Keratinocyte (primary cell): ENCODE data around the gene USH2A. TPM values are rescaled to one million over a fixed set of nuclear protein-coding genes. Genes with fewer than 3 reads are reported as not detected.

Experiments
- DNase-seq: peaks from one replicate; pipeline ENCODE4 v3.0.0-alpha.2; 2011; ENCODE audit warnings: low read depth, missing footprints, low spot score
- FAIRE-seq: peaks from 2 replicates; lab custom pipeline; 2011; peaks lifted over from hg19 to GRCh38; lab: Jason Lieb, UNC
- H2AFZ ChIP-seq: 2 replicates; pipeline ENCODE4 v1.6.0; 2012; ENCODE audit warnings: low read length, control low read depth, inconsistent platforms; ENCODE audit not compliant: control insufficient read depth
- H3K27ac ChIP-seq: 2 replicates; pipeline ENCODE4 v1.5.1; 2011; ENCODE audit warnings: low read length; ENCODE audit not compliant: control insufficient read depth, insufficient read depth
- H3K27me3 ChIP-seq: 3 replicates; pipeline ENCODE4 v1.6.0; 2011; ENCODE audit warnings: low read length; ENCODE audit not compliant: control insufficient read depth, insufficient read depth; ENCODE audit errors: extremely low read depth
- H3K36me3 ChIP-seq, 2 experiments: 2 replicates in 1 of 2; 3 replicates in 1 of 2; pipeline ENCODE4 v1.5.1; 2011; ENCODE audit warnings: low read length in 2 of 2, mild to moderate bottlenecking in 1 of 2; ENCODE audit not compliant: control insufficient read depth in 2 of 2, insufficient read depth in 2 of 2; ENCODE audit errors: extremely low read depth in 1 of 2
- H3K4me1 ChIP-seq: 3 replicates; pipeline ENCODE4 v1.5.1; 2011; ENCODE audit warnings: low read length; ENCODE audit not compliant: control insufficient read depth, insufficient read depth; ENCODE audit errors: extremely low read depth
- H3K4me2 ChIP-seq: 3 replicates; pipeline ENCODE4 v1.6.0; 2011; ENCODE audit warnings: low read depth, low read length; ENCODE audit not compliant: control insufficient read depth, insufficient read depth; ENCODE audit errors: extremely low read depth
- H3K4me3 ChIP-seq, 3 experiments: fragments of 200-600 bp in 1 of 3; sonication (generic) in 1 of 3; 2 replicates in 2 of 3; 3 replicates in 1 of 3; pipeline ENCODE4 v1.5.1; 2011 to 2016; ENCODE audit warnings: low read length in 3 of 3, mild to moderate bottlenecking in 3 of 3, control low read depth in 2 of 3, inconsistent platforms in 1 of 3, low read depth in 1 of 3, mixed read lengths in 1 of 3, mixed run types in 1 of 3, moderate library complexity in 1 of 3; ENCODE audit not compliant: control insufficient read depth in 2 of 3, insufficient read depth in 2 of 3; ENCODE audit errors: extremely low read depth in 1 of 3
- H3K79me2 ChIP-seq: 2 replicates; pipeline ENCODE4 v1.6.0; 2012; ENCODE audit warnings: low read length; ENCODE audit not compliant: control insufficient read depth, insufficient read depth
- H3K9ac ChIP-seq: 3 replicates; pipeline ENCODE4 v1.6.0; 2011; ENCODE audit warnings: low read length; ENCODE audit not compliant: control insufficient read depth, insufficient read depth; ENCODE audit errors: extremely low read depth
- H3K9me1 ChIP-seq: 3 replicates; pipeline ENCODE4 v1.6.0; 2011; ENCODE audit warnings: low read length; ENCODE audit not compliant: control insufficient read depth, insufficient read depth; ENCODE audit errors: extremely low read depth
- H3K9me3 ChIP-seq: 2 replicates; pipeline ENCODE4 v1.5.1; 2012; ENCODE audit warnings: low read depth, low read length; ENCODE audit not compliant: control insufficient read depth
- H4K20me1 ChIP-seq: 3 replicates; pipeline ENCODE4 v1.6.0; 2011; ENCODE audit warnings: low read length; ENCODE audit not compliant: control insufficient read depth, insufficient read depth; ENCODE audit errors: extremely low read depth
- EZH2 ChIP-seq: IDR thresholded peaks from one replicate; pipeline ENCODE4 v1.6.1; 2012; ENCODE audit warnings: inconsistent platforms, mild to moderate bottlenecking, low read length, moderate library complexity
- dilution Hi-C: fragments of 300-500 bp; cut with MboI; formaldehyde crosslinking; loops from one replicate; pipeline ENCODE4 v1.7.0; 2020; ENCODE audit warnings: low sequenced_read_pairs; ENCODE audit not compliant: extremely low pct_ligation_motif_present
- polyA plus RNA-seq, 5 experiments: library from polyadenylated mRNA; depleted of rRNA in 3 of 5; stranded (reverse) in 3 of 5; stranded (forward) in 1 of 5; unstranded in 1 of 5; fragments of >200 nt; gene quantifications; 1 replicate in 1 of 5; 2 replicates in 3 of 5; 3 replicates in 1 of 5; pipeline versions ENCODE4 v1.2.1 to v1.2.3, GENCODE V29; 2011 to 2012; ENCODE audit warnings: missing spikeins in 2 of 5, low read depth in 1 of 5, low replicate concordance in 1 of 5
- TF ChIP-seq, protein P1 (sequence below), 3 experiments: IDR thresholded peaks in 1 of 3; conservative IDR thresholded peaks in 1 of 3; optimal IDR thresholded peaks in 1 of 3; 2 replicates in 2 of 3; 3 replicates in 1 of 3; pipeline versions ENCODE3 to v1.5.1; 2011; ENCODE audit warnings: low read length in 3 of 3, mild to moderate bottlenecking in 3 of 3, moderate library complexity in 2 of 3, control low read depth in 1 of 3, inconsistent platforms in 1 of 3; ENCODE audit not compliant: insufficient read depth in 2 of 3; ENCODE audit errors: extremely low read depth in 1 of 3

Gene USH2A
- polyA plus RNA-seq, 1 donor (not counting 4 experiments of a cell fraction or from before 2014, with no cell fraction given) = not detected

DNA sequence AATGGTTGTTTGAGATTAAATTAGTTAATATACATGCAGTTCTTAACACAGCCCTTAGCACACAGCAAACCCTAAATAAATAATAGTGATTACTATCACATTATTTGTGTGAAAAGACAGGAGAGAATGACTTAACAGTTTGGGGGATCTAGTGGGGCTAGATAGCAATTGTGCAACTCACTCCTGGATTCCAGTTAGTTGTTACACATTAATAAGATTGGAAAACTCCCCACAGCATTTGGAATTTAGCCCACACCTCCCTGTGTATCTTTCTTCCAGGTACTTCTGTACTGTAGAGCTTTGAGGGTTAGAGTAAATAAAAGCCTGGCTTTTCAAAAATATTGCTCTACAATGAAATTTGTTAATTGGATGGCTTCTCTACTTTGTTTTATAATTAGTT is 763.0 kb downstream of the USH2A start:
- no peaks in the 10 kb centered on the region for H3K36me3 ChIP-seq
- no peaks in the 10 kb centered on the region for H3K9me3 ChIP-seq
- H3K79me2 ChIP-seq = no peaks in the 10 kb centered on the region
- no peak overlapping the region for H2AFZ ChIP-seq
- H3K4me1 ChIP-seq = no peaks in the 10 kb centered on the region
- no peak overlapping the region for H3K4me2 ChIP-seq
- no peaks in the 10 kb centered on the region for H3K27me3 ChIP-seq
- H3K4me3 ChIP-seq = no peak overlapping the region
- no peaks in the 10 kb centered on the region for H3K9me1 ChIP-seq
- no peaks in the 10 kb centered on the region for H4K20me1 ChIP-seq
- no peak for DNase-seq
- H3K9ac ChIP-seq = no peak overlapping the region
- dilution Hi-C loops = no loop called here
- no peak overlapping the region for H3K27ac ChIP-seq
- FAIRE-seq = no peak
- TF ChIP-seq, protein P1, sequence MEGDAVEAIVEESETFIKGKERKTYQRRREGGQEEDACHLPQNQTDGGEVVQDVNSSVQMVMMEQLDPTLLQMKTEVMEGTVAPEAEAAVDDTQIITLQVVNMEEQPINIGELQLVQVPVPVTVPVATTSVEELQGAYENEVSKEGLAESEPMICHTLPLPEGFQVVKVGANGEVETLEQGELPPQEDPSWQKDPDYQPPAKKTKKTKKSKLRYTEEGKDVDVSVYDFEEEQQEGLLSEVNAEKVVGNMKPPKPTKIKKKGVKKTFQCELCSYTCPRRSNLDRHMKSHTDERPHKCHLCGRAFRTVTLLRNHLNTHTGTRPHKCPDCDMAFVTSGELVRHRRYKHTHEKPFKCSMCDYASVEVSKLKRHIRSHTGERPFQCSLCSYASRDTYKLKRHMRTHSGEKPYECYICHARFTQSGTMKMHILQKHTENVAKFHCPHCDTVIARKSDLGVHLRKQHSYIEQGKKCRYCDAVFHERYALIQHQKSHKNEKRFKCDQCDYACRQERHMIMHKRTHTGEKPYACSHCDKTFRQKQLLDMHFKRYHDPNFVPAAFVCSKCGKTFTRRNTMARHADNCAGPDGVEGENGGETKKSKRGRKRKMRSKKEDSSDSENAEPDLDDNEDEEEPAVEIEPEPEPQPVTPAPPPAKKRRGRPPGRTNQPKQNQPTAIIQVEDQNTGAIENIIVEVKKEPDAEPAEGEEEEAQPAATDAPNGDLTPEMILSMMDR (optimal IDR thresholded peaks at IDR 0.05 in 1 of 3, IDR thresholded peaks at IDR 0.05 in 1 of 3, conservative IDR thresholded peaks at IDR 0.05 in 1 of 3; ENCODE audit: extremely low read depth in 1 of 3, insufficient read depth in 2 of 3, low read length in 3 of 3) = no peak
- TF ChIP-seq EZH2 = no peak

DNA sequence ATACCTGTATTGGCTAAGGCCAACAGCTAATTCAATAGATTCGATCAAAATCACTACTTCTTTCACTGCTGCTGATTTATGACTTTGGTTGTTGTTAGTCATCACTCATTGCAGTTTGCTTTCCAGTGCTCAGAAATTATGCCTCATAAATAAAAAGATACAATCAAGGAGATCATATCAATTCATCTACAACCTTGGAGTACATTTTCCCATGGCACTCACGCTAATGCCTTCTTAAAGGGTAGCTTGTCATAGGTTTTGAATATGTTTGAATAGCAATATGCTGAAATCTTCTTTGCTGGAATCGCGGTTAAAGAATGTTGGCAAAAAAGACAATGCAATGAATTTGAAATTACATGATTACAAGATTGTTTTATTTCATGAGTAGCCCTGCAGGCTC is 766.2 kb downstream of the USH2A start:
- Histone ChIP-seq H3K4me2 (no peak overlapping the region), H3K36me3 (no peaks in the 10 kb centered on the region), H3K9me3 (no peaks in the 10 kb centered on the region), H2AFZ (no peak overlapping the region), H3K9ac (no peak overlapping the region), H3K27me3 (no peaks in the 10 kb centered on the region), H3K4me3 (no peak overlapping the region), H3K9me1 (no peaks in the 10 kb centered on the region), H4K20me1 (no peaks in the 10 kb centered on the region), H3K27ac (no peak overlapping the region), H3K4me1 (no peaks in the 10 kb centered on the region), H3K79me2 (no peaks in the 10 kb centered on the region)
- TF ChIP-seq EZH2 = no peak
- TF ChIP-seq, protein P1 (optimal IDR thresholded peaks at IDR 0.05 in 1 of 3, IDR thresholded peaks at IDR 0.05 in 1 of 3, conservative IDR thresholded peaks at IDR 0.05 in 1 of 3; ENCODE audit: extremely low read depth in 1 of 3, insufficient read depth in 2 of 3, low read length in 3 of 3) = no peak
- DNase-seq = no peak
- dilution Hi-C loops = no loop called here
- FAIRE-seq = no peak
